Right ventricle myocardium superior (tissue), 1 donor: ENCODE results near the gene STIM2. TPM values are rescaled to one million over a fixed set of nuclear protein-coding genes. Genes with fewer than 3 reads are reported as not detected.
A peak's percentile ranks its signal among the peaks of the same experiment; 100 is the strongest.
"Not testable (repeated sequence)": the region's sequence is repeated elsewhere in the genome, so short reads cannot be mapped to it uniquely, and the experiment has no call there.

Source experiments
- ATAC-seq: fragments of 200-7000 bp; cut with Tn5 transposase; one replicate; pipeline ENCODE4 v1.9.1; 2020; ENCODE audit warnings: mild to moderate bottlenecking; ENCODE audit not compliant: poor library complexity
- DNase-seq: peaks from one replicate; pipeline ENCODE4 v3.0.0-alpha.2; 2020
- intact Hi-C: fragments of 100-400 bp; cut with DNase I; formaldehyde crosslinking; loops from one replicate; pipeline ENCODE4 v1.11.2; 2022
- long read RNA-seq: library from polyadenylated mRNA; unstranded; transcript quantifications from one replicate; pipeline ENCODE4 v2.0.0, GENCODE V29; 2021
- total RNA-seq: library from RNA; stranded (reverse); fragmentation: NEBNext Ultra II Directional; extraction: Animal tissue kit (Norgen Biotek cat#: 25700); gene quantifications from one replicate; pipeline ENCODE4 v1.2.1, GENCODE V29; 2021
- donor health status: DM: no; HTN: yes; CAD: no; lungs with severe emphysema.

STIM2 gene
- 9.7 TPM for total RNA-seq
- long read RNA-seq, full-length matches to known transcripts, result 2 of 6 reads
- long read RNA-seq, partial matches to known transcripts, result 2 of 6 reads
- long read RNA-seq, other reads (novel, unspliced or antisense), result 2 of 6 reads

DNA sequence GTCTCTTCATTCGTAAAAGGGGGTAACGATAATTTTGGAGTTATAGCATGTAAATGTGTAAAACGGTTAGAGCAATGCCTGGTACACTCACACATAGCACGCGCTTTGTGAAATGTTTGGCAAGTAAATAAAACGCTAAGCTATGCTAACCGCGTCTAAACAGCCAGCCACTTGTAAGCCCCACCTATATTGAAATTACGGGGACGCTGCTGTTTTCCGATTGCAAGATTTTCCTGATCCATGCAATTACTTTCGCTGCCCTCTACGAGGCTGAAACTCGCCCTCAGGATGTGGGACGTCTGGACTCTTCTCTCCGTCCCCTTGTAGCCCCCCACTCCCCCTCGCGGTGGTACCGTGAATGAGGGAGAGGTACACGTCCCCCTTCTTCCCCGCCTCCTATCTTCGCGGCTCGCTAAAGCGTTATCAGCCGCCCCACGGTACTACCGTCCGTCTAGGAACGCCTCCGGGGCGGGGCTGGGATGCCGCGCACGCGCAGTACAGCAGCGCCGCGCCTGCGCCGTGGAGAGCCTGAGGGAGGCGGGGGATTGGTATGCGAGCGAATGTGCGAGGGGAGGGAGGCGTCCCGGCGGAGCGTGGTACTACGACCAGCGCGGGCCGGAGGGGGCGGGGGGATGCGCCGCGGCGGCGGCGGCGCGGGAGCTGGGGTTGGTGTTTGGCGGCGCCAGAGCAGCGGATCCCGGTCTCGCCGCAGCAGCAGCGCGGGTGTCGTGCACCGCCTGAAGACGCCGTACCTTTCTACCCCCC, at the start of gene STIM2:
TSS of gene STIM2 (plus strand) at position 685 of the 765 bp plus-strand sequence.
- DNase-seq, result peak; percentile 97
- ATAC-seq, result peak; percentile 91
- intact Hi-C loops, result loop anchor here (10.0 kb wide), 1 partner anchor 144 kb away; no protein-coding TSS in a partner anchor

DNA sequence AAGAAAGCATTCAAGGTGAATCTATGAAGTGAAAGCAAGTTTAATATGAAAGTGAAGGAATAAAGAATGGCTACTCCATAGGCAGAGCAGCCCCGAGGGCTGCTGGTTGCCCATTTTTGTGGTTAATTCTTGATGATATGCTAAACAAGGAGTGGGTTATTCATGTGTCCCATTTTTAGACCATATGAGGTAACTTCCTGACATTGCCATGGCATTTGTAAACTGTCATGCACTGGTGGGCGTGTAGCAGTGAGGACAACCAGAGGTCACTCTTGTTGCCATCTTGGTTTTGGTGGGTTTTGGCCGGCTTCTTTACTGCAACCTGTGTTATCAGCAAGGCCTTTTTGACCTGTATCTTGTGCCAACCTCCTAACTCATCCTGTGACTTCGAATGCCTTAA, 49.1 kb upstream of the STIM2 start:
- ATAC-seq, intact Hi-C loops: not testable (repeated sequence)

DNA sequence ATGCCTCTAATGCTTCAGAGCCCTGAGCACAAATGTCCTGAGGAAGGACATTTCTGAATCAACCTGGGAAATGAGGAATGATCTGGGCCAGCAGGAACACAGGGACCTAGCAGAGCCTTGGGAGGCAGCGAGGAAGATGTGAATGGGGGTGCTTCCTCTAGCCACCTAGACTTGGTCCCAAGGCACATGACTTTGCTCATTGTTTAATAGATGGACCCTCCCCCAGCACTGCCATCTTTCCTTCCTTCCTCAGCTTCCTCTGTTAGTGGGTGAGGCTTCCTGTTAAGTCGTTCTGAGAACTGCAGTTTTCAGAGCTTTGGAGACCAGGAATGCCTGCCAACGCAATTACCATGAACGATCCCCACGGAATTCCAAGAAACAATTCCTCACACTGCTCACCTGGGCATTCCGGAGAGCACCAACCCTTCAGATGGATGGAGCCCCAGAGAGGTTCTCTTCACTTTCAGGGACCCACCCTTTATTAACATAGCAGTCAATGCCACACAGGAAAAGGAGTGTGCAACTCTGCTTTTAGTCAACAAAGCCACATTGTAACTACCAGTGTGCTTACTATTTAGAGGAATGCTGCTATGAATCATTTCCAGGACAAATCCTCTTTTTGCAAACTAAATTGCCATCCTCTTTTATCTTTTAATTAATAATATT, 48.5 kb upstream of the STIM2 start:
- intact Hi-C loops, result no loop called here
- ATAC-seq, result peak; percentile 59
- no peak for DNase-seq

More for the DNA sequence above, 49.1 kb upstream of the STIM2 start:
- not testable (repeated sequence) for DNase-seq

DNA sequence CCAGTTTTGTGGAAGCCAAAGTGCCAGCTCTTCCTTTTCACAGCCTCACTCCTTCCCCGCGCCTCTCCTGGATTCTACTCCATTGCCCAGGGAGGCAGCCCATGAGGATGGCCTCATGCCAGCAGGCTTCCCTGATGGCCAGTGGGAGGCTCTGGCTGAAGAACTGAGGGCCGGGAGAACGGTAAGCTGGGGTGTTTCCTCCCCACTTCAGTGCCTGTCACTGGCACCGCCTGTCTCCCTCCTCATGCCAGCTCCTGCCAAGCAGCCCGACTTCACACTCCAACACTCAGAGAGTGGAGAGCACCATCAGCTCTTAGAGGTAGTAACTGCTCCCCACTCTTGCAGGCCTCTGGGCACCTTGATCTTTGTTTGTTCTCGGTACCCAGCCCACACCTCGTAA, 46.9 kb upstream of the STIM2 start:
- DNase-seq (no peak), ATAC-seq (peak; percentile 28)
- intact Hi-C loops, result no loop called here

DNA sequence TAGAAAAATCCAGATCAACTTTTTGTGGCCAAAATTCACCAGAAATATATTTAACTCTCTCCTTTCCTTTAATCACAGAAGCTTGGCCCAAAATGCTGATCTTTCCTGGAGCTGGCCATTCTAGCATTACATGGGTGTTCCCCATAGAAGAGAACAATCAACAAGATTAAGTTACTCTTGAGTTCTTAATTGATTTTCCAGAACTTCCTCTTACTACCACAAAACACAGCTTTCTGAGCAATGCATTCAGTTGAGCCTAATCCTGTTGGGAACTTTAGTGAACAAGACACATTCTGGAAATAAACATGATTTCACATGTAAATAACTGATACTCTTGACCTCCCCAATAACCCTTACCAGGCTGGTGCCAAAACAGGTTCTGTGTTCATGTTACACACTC, 45.4 kb upstream of the STIM2 start:
- intact Hi-C loops, result no loop called here
- DNase-seq, result no peak
- peak; percentile 29 for ATAC-seq

DNA sequence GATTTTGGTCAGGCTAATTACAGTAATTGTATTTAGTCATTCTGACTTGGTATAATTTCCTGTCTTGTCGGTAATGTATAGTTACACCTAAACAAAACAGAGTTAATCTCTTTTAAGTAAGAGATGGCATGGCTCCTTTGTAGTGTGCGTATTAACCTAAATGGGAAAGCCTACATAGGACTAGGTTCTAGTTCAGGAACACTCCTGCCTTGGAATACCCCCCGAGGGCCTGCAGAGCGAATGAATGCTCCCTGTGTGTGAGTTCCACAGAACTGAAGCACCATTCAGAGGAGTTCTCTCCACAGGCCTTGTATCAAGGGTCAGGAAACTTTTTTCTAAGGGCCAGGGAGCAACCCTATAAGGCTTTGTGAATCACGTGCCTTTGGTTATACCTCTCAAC, 44.9 kb upstream of the STIM2 start:
- DNase-seq (no peak), ATAC-seq (no peak)
- intact Hi-C loops, result no loop called here

DNA sequence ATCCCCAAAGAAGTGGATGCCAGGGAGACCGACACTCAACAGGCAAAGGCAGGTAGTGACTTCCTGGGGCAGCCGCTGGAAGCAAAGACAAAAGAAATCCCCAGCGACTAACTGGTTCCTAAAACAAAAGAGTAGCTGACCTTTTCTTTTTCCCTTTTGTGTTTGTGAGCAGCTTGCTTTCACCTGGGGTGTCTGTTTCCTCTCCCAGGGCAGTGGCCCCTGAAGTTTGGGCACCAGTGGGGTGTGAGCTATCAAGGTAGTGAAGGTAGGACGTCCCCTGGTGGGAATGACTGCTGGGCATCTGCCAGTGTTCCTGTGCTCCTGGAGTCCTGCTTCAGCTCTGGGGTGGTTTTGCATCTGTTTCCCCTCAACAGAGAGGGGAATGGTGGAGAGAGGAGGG, 41.6 kb upstream of the STIM2 start:
- intact Hi-C loops, result no loop called here
- no peak for DNase-seq
- no peak for ATAC-seq

DNA sequence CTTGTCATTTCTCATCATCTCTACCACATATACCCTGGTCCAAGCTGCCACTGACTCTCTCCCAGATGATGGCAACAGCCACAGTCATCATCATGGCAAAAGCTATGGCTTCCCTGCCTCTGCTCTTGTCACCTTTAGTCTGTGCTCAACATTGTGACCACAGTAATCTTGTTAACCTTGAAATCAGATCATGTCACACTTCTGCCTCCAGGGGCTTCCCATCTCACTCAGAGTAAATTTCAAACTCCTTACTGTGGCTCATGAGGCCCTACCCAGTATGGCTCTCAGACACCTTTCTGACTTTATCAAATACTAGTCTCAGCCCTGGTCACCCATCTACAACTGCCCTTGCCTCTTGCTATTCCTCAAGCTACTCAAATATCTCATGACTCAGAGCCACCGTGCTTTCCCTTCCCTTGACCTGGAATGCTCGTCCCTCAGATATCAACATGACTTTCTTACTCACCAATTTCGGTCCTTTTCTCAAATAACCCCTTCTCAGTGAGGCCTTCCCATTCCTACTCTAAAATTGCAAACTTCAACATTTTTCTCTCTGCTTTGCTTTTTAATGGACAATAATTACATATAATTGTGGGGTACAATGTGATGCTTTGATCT, 41.1 kb upstream of the STIM2 start:
- ATAC-seq, result no peak
- intact Hi-C loops, result no loop called here

DNA sequence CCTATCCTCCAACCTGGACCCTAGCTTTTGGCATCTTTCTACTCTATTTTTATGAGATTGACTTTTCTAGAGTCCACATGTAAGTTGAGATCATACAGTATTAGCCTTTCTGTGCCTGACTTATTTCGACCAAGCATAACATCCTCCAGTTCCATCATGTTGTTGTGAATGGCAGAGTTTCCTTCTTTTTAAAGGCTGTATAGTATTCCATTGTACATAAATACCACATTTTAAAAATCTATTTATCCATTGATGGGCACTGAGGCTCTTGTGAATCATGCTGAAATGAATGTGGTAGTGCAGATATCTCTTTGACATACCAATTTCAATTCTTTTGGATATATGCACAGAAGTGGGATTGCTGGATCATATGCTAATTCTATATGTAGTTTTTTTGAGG, 40.3 kb upstream of the STIM2 start:
- intact Hi-C loops, result no loop called here
- DNase-seq, result no peak
- ATAC-seq, result no peak

More for the DNA sequence above, 41.1 kb upstream of the STIM2 start:
- no peak for DNase-seq

DNA sequence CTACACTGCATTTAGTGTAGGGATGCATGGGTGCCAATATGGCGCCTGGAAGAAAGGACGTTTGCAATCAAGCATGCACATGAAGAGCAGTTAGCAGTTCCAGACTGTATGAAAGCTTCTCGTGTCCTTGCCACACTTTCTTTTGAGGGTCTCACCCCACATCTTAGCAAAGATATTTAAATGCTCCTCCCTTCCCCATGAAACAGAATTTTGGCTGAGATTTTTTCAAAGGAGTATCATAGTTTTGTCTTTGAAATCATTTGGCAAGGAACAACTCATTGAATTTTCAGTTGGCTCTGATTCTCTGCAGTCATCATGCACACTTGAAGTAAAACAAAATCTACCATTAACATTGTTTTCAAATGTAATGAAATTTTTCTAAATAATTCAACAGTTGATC, 39.6 kb upstream of the STIM2 start:
- DNase-seq, result no peak
- no peak for ATAC-seq
- intact Hi-C loops, result no loop called here

DNA sequence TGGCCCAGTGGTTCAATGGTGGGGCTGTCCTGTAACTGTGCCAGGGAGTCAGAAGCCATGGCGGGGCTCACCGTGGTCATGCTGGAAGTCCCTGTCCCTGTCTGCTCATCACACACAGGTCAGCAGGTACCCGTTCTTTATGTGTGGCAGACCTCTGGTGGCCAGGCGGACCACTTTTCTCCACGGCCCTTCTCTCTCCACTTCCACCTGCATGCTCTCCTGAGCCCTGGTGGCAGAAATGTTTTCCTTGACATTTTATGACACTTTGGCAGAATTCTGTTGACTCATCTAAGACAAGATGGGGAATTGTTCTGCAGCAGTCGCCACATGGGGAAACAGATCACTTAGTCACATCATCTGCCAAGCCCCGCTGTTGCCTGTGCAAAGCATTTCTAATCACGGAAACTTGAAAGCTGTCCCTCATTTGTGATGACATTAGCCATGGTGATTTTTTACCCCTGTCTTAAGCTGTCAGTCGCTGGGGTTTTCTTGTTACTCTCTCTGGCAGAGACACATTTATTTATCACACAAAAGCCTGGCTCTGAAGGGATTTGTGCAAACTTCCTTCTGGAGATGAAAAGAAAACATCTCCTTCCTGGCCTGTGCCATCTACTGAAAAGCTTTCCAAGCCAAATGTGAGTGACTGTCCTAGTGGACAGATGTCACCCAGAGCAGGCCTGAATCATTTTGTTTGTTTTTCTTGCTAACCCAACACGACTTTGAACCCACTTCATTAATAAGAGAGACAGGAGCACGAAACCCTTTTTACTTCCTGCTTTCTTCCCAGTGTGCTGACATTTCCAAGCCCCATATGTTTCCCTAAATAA, 38.8 kb upstream of the STIM2 start:
- ATAC-seq, result no peak
- DNase-seq, result no peak
- intact Hi-C loops, result no loop called here

DNA sequence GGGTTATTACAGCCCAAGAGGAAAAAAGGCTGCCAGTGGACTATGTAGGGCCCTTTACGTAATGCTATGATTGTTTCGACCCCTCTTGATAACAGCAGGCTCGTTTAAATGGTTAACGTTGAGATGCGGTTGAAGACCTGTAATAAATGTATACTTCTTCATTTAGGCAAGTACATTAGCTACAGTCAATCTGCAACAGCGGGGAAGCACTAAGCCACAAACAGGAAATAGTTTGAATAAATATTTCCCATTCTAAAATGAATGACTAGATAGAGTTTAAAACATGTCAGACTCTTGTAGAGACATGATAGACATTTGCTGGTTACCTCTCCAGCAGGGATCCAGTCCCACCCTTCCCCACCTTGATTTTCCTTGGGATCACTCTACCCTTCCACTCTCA, 38.1 kb upstream of the STIM2 start:
- ATAC-seq (no peak), DNase-seq (no peak)
- intact Hi-C loops, result no loop called here

DNA sequence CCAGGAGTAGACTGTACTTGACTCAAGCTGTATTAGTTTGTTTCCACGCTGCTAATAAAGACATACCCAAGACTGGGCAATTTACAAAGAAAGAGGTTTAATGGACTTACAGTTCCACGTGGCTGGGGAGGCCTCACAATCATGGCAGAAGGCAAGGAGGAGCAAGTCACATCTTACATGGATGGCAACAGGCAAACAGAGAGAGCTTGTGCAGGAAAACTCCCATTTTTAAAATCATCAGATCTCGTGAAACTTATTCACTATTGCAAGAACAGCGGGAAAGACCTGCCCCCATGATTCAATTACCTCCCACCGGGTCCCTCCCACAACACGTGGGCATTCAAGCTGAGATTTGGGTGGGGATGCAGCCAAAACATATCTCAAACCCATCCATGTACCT, 37.7 kb upstream of the STIM2 start:
- ATAC-seq, DNase-seq, intact Hi-C loops: not testable (repeated sequence)

DNA sequence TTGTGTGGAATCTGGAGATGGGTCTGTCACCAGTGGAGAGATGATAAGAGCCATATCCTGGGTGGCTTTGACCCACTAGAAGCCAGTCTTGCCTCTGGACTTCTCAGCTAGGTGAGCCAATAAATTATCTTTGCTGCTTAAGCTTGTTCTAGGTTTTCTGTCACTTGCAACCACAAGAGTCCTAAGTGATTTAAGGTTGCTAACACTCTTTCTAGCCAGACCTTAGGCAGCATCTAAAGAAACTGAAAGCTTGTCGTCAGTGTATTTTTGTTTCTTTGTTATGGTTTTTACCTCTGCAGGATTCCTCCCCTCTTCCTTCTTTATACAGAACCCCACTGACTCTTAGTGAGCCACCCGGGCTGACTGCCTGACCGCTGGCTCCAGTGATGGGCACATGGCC, 37.1 kb upstream of the STIM2 start:
- DNase-seq (no peak), ATAC-seq (no peak)
- intact Hi-C loops, result no loop called here

DNA sequence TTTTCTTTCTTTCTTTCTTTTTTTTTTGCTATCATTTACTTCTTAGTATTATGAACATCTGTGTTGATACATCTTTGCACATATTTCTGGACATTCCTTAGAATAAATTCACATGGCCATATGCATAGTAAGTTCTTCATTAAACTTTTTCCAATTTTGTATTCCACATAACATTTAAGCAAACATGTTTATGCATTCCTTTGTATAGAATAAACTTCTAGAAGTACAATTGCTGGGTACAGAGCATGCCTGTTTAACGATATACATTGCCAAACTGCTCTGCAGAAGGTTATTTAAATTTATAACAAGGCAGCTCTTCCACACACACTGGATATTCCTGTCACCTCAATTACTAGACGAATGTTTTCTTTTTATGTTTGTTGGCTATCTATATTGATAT, 36.0 kb upstream of the STIM2 start:
- intact Hi-C loops, result no loop called here
- no peak for ATAC-seq
- no peak for DNase-seq

DNA sequence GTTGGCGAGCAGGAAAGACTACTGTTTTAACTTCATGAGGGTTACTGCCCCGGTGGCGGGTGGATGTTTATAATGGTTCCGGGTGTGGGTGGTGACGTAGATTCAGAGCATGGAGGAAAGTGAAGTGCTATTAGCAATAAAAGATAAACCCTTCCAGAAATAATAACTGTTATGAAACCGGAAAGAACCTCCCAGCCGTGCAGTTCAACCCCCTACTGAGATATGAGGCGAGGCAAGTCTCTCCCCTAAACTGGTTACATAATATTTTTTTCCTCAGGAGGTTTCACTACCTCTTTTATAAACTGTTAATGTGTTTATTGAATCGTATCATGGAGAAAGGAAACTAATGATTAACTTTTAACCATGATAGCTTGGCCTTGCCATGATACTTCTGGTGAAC, 33.9 kb upstream of the STIM2 start:
- no peak for DNase-seq

DNA sequence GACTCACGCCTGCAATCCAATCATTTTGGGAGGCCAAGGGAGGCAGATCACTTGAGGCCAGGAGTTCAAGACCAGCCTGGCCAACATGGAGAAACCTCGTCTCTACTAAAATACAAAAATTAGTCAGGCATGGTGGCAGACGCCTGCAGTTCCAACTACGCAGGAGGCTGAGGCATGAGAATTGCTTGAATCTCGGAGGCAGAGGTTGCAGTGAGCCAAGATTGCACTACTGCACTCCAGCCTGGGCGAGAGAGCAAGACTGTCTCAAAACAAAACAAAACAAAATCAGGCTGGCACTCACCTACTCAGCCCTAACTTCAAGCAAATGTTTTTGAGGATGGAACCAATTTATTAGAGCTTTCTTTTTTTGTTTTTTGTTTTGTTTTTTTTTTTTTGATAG, 33.3 kb upstream of the STIM2 start:
- DNase-seq, ATAC-seq, intact Hi-C loops: not testable (repeated sequence)

More for the DNA sequence above, 33.9 kb upstream of the STIM2 start:
- ATAC-seq, result peak; percentile 60
- intact Hi-C loops, result no loop called here

DNA sequence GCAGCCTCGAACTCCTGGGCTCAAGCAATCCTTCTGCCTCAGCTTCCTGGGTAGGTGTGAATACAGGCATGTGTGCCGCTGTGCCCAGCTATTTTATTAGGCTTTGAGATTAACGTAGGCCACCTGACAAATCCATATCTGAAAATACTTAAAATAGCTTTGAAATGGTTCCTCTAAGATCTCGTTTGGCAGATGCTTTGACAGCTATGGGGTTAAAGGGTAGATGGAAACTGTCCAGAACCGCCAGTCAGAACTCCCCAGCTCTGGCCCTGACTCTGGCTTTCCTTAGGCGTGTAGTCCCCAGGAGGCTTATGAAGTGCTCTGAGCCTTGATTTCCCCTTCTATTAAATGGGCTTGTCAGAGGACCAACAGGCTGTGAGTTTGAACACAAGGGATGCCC, 32.8 kb upstream of the STIM2 start:
- intact Hi-C loops, result no loop called here
- no peak for ATAC-seq
- DNase-seq, result no peak

DNA sequence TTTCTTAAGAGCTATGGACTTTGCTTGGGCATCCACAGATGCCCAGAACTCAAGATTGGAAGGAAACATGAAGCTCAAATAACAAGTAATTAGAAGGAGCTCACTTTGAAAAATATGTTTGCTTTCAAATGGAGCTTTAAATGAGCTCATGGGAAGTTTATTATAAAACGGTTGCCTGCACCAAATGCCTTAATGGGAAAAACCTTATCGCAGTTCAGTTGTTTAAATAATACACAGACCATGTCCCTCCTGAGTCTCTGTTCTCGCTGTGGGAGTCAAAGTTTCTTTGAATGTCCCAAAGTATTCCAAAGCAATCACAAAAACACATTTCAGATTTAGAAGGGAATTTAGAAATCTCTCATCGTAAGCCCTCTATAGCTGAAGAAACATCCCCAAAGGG, 31.6 kb upstream of the STIM2 start:
- no peak for DNase-seq
- intact Hi-C loops, result no loop called here
- ATAC-seq, result no peak
